ENCODE measurements around the gene MYO1G. TPM values are rescaled to one million over a fixed set of nuclear protein-coding genes. Genes with fewer than 3 reads are reported as not detected.
"Not testable (repeated sequence)": the region's sequence is repeated elsewhere in the genome, so short reads cannot be mapped to it uniquely, and the experiment has no call there.

The MYO1G gene
- total RNA-seq, 2 experiments from 2014 or later, result 399 to 403 TPM

- ChIA-PET CTCF (interaction anchor here (0.6 to 3.5 kb wide), 5 partner anchors 8 to 19 kb away, joined by 3 to 23 read pairs (median 3); partner anchors contain the start of gene MYO1G), POLR2A (interaction anchor here (1.0 to 10.5 kb wide), 8 partner anchors 10 to 105 kb away, joined by 3 to 328 read pairs (median 5); partner anchors contain the start of gene MYO1G)
- H3K36me3 Mint-ChIP-seq (ENCODE audit: low read depth), result peaks cover 22% of the 10 kb centered on the region
- H3K4me3 Mint-ChIP-seq, result peak overlapping the region; percentile 83
- H3K27me3 Mint-ChIP-seq, result no peaks in the 10 kb centered on the region
- H3K27ac Mint-ChIP-seq, result peak overlapping the region; percentile 93
- peak; percentile 90 for ATAC-seq
- TF ChIP-seq, protein P1, sequence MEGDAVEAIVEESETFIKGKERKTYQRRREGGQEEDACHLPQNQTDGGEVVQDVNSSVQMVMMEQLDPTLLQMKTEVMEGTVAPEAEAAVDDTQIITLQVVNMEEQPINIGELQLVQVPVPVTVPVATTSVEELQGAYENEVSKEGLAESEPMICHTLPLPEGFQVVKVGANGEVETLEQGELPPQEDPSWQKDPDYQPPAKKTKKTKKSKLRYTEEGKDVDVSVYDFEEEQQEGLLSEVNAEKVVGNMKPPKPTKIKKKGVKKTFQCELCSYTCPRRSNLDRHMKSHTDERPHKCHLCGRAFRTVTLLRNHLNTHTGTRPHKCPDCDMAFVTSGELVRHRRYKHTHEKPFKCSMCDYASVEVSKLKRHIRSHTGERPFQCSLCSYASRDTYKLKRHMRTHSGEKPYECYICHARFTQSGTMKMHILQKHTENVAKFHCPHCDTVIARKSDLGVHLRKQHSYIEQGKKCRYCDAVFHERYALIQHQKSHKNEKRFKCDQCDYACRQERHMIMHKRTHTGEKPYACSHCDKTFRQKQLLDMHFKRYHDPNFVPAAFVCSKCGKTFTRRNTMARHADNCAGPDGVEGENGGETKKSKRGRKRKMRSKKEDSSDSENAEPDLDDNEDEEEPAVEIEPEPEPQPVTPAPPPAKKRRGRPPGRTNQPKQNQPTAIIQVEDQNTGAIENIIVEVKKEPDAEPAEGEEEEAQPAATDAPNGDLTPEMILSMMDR (IDR thresholded peaks at IDR 0.05), result no peak
- peak; percentile 100 for DNase-seq
- peaks cover 54% of the 10 kb centered on the region for H3K4me1 Mint-ChIP-seq (ENCODE audit: low read depth)
- H3K9me3 Mint-ChIP-seq, result no peaks in the 10 kb centered on the region
- intact Hi-C loops (cut with micrococcal nuclease), result loop anchor here (2.0 kb wide), 1 partner anchor 15 kb away; no protein-coding TSS in a partner anchor
These were observed 20.7 kb upstream of the MYO1G start for GRCh38 chr7:44999245-45000092.

GRCh38 chr7:44998153-44998871 is 19.5 kb upstream of the MYO1G start:
- no peaks in the 10 kb centered on the region for H3K27me3 Mint-ChIP-seq
- peak overlapping the region; percentile 47 for H3K27ac Mint-ChIP-seq
- intact Hi-C loops (cut with micrococcal nuclease), result no loop called here
- H3K9me3 Mint-ChIP-seq, result no peaks in the 10 kb centered on the region
- H3K36me3 Mint-ChIP-seq (ENCODE audit: low read depth), result peaks cover 16% of the 10 kb centered on the region
- ATAC-seq, result no peak
- ChIA-PET CTCF (interaction anchor here (0.6 to 2.3 kb wide), 7 partner anchors 9 to 138 kb away, joined by 3 to 10 read pairs (median 3); no protein-coding TSS in a partner anchor), POLR2A (interaction anchor here (0.6 to 10.5 kb wide), 4 partner anchors 17 to 106 kb away, joined by 3 to 328 read pairs (median 3); partner anchors contain the start of gene MYO1G)
- H3K4me1 Mint-ChIP-seq (ENCODE audit: low read depth), result peaks cover 49% of the 10 kb centered on the region
- TF ChIP-seq, protein P1 (IDR thresholded peaks at IDR 0.05), result no peak
- H3K4me3 Mint-ChIP-seq, result peak overlapping the region; percentile 83
- no peak for DNase-seq

- H3K27me3 Mint-ChIP-seq, result no peaks in the 10 kb centered on the region
- peak overlapping the region; percentile 23 for H3K4me3 Mint-ChIP-seq
- ATAC-seq (no peak), DNase-seq (no peak)
- peaks cover 32% of the 10 kb centered on the region for H3K4me1 Mint-ChIP-seq (ENCODE audit: low read depth)
- H3K9me3 Mint-ChIP-seq, result no peaks in the 10 kb centered on the region
- peak overlapping the region; percentile 30 for H3K27ac Mint-ChIP-seq
- TF ChIP-seq, protein P1 (IDR thresholded peaks at IDR 0.05), result no peak
- ChIA-PET POLR2A (interaction anchor here (10.5 kb wide), 1 partner anchor 14 kb away, joined by 328 read pairs; the partner anchor contains the start of gene MYO1G), CTCF (interaction anchor here (1.0 to 1.5 kb wide), 5 partner anchors 9 to 140 kb away, joined by 3 to 5 read pairs (median 4); no protein-coding TSS in a partner anchor)
- no peaks in the 10 kb centered on the region for H3K36me3 Mint-ChIP-seq (ENCODE audit: low read depth)
- intact Hi-C loops (cut with micrococcal nuclease), result no loop called here
These were observed 17.0 kb upstream of the MYO1G start for GRCh38 chr7:44995555-44996493.

- Mint-ChIP-seq H3K9me3 (no peaks in the 10 kb centered on the region), H3K4me1 (ENCODE audit: low read depth) (peaks cover 34% of the 10 kb centered on the region), H3K27me3 (no peaks in the 10 kb centered on the region), H3K4me3 (peak overlapping the region; percentile 23), H3K36me3 (ENCODE audit: low read depth) (no peaks in the 10 kb centered on the region), H3K27ac (peak overlapping the region; percentile 11)
- intact Hi-C loops (cut with micrococcal nuclease), result no loop called here
- TF ChIP-seq, protein P1 (IDR thresholded peaks at IDR 0.05), result no peak
- ChIA-PET POLR2A (interaction anchor here (0.7 to 10.5 kb wide), 5 partner anchors 10 to 28 kb away, joined by 3 to 328 read pairs (median 4); partner anchors contain the start of gene MYO1G), CTCF (no interaction called here)
- DNase-seq (no peak), ATAC-seq (no peak)
These were observed 16.2 kb upstream of the MYO1G start for GRCh38 chr7:44994877-44995554.

DNA sequence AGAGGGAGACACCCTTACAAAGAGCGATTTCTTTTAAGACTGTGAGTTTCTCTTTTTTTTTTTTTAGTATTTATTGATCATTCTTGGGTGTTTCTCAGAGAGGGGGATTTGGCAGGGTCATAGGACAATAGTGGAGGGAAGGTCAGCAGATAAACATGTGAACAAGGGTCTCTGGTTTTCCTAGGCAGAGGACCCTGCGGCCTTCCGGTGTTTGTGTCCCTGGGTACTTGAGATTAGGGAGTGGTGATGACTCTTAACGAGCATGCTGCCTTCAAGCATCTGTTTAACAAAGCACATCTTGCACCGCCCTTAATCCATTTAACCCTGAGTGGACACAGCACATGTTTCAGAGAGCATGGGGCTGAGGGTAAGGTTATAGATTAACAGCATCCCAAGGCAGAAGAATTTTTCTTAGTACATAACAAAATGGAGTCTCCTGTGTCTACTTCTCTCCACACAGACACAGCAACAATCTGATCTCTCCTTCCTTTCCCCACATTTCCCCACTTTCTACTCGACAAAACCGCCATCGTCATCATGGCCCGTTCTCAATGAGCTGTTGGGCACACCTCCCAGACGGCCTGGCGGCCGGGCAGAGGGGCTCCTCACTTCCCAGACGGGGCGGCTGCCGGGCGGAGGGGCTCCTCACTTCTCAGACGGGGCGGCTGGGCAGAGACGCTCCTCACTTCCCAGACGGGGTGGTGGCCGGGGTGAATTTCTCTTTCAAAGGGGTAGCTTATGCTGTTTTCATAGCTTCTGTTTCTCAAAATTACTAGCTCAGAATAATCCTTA is 13.4 kb upstream of the MYO1G start:
- intact Hi-C loops (cut with micrococcal nuclease), result not testable (repeated sequence)

More for the DNA sequence above, 13.4 kb upstream of the MYO1G start:
- H3K9me3 Mint-ChIP-seq; H3K27ac Mint-ChIP-seq; ATAC-seq; H3K36me3 Mint-ChIP-seq (ENCODE audit: low read depth); H3K4me3 Mint-ChIP-seq; DNase-seq; H3K27me3 Mint-ChIP-seq; POLR2A ChIA-PET: not testable (repeated sequence)
- H3K4me1 Mint-ChIP-seq (ENCODE audit: low read depth), result peaks cover 43% of the 10 kb centered on the region
- CTCF ChIA-PET, result interaction anchor here (0.6 to 1.1 kb wide), 2 partner anchors 7 to 19 kb away, joined by 3 to 4 read pairs; no protein-coding TSS in a partner anchor
